HG03575 (cell line): Measurements from ENCODE around the gene ARHGEF17.

Source experiments
- ATAC-seq: cut with Tn5 transposase; IDR thresholded peaks from one replicate; pipeline ENCODE4 v1.9.1; 2021; ENCODE audit not compliant: unreplicated experiment, insufficient number of reproducible peaks, low FRiP score; ENCODE audit errors: extremely low read depth

Gene ARHGEF17

GRCh38 chr11:73411031-73411430, 103.0 kb downstream of the ARHGEF17 start:
- no peak for ATAC-seq

GRCh38 chr11:73412308-73412707, 104.2 kb downstream of the ARHGEF17 start:
- no peak for ATAC-seq

DNA sequence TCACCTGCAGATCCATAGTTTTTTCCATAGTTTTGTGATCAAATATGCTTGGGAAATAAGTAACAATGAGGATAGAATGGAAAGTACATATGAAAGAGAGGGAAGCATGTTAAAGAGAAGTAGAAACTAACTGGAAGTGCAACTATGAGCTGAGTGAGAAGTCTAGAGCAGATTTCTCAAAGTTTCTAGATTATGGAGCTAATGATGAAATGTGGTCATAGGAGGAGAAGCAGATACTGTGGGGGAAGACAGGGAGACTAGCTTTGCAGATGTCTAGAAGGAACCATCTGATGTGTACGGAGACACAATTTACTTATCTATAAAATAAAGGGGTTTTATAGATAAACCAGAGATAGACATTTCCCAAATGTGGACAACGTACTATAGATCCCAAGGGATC, 105.2 kb downstream of the ARHGEF17 start:
- ATAC-seq: no peak

DNA sequence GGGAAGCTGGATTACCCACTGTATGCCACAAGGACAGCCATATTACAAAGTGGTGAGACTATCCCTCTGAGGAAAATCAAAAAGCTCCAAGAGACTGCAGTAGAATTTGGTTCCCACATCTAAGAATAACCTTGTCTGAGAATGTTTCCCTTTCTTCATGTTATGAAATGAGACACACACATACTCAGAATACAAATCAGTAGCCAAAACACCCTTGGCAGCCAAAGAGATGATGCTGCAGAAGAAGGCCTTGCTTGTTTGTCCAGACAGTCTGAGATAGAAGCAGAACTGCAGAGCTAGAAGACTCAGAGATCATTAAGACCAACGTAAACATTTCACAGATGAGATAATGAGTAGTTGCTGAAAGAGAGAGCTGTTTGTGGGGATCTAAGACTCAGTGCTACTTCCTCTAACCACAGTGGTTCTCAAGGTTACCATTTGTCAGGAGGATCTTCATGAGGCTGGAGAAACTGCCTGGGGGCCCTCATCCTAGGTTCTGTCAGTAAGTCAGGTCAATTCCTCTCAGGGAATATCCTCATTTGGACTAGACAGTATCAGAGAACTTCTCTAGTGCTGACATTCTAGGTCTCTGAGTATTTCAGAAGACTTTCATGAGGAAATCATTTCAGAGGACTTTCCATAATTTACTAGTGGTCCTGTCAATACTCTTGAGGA, 107.0 kb downstream of the ARHGEF17 start:
- no peak for ATAC-seq

DNA sequence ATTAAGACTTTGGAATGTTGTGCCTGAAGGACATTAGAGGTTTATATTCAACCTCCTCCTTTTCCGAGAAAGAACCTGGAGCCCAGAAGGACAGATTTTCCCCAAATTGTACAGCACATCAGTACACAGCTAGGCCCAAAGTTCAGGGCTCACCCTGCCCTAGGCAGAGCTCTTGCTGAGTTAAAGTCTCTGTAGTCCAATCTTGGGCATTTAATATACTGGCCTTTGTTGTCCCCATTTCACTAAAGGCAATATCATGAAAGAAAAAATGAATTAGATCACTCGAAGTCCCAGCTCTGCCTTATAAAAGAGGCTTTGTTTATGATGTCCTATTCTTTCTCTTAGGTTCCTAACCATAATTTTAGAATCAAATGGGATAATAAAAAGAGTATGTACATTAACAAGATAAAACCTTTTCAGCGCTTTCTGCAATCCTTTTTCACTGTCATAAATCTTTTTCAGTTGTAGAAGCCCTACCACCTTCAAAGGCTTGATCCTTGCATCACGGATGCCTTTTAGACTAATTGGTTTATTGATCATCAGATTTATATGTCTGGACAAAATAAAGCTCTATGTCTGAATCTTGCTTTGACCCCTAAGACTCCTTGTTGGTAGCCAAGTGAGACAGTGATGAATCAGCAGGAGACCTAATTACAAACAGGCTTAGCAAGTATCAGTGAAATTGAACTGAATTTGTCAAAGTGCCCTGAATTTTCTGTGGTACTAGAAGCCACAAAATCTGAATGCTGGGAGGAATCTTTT, 108.0 kb downstream of the ARHGEF17 start:
- no peak for ATAC-seq

GRCh38 chr11:73416786-73417185, 108.7 kb downstream of the ARHGEF17 start:
- ATAC-seq: no peak
